Bone marrow (tissue), 2 donors: ENCODE measurements around the gene AKR7A2.

Source experiments
- DNase-seq, 2 donors: peaks; one replicate each; lab custom pipeline; 2025; lab: John Stamatoyannopoulos, UW

AKR7A2 gene

GRCh38 chr1:19343617-19344350 lies 31.8 kb upstream of the AKR7A2 start:
- no peak for DNase-seq

- DNase-seq: no peak
Observed at GRCh38 chr1:19342894-19343616, 31.1 kb upstream of the AKR7A2 start.

- DNase-seq: no peak
Observed at GRCh38 chr1:19342062-19342750, 30.3 kb upstream of the AKR7A2 start.

GRCh38 chr1:19341201-19342061 lies 29.5 kb upstream of the AKR7A2 start:
- peak; percentile 13 to 29 for DNase-seq

- no peak for DNase-seq
Observed at GRCh38 chr1:19340387-19340937, 28.5 kb upstream of the AKR7A2 start.

- DNase-seq: no peak
Observed at GRCh38 chr1:19339214-19339861, 27.4 kb upstream of the AKR7A2 start.

GRCh38 chr1:19338323-19338762 lies 26.4 kb upstream of the AKR7A2 start:
- DNase-seq: no peak

- no peak for DNase-seq
Observed at GRCh38 chr1:19337289-19337688, 25.3 kb upstream of the AKR7A2 start.

GRCh38 chr1:19336543-19336942 lies 24.6 kb upstream of the AKR7A2 start:
- no peak for DNase-seq

GRCh38 chr1:19333587-19334354 lies 21.8 kb upstream of the AKR7A2 start:
- DNase-seq: no peak

- no peak for DNase-seq
Observed at GRCh38 chr1:19332832-19333231, 20.9 kb upstream of the AKR7A2 start.

GRCh38 chr1:19331262-19331878 lies 19.4 kb upstream of the AKR7A2 start:
- DNase-seq: no peak

- DNase-seq: no peak
Observed at GRCh38 chr1:19330449-19331135, 18.6 kb upstream of the AKR7A2 start.

- no peak for DNase-seq
Observed at GRCh38 chr1:19329611-19330010, 17.7 kb upstream of the AKR7A2 start.

GRCh38 chr1:19329188-19329587 lies 17.2 kb upstream of the AKR7A2 start:
- no peak for DNase-seq

- no peak for DNase-seq
Observed at GRCh38 chr1:19328486-19328885, 16.5 kb upstream of the AKR7A2 start.

- no peak for DNase-seq
Observed at GRCh38 chr1:19327736-19328135, 15.8 kb upstream of the AKR7A2 start.

- DNase-seq: no peak
Observed at GRCh38 chr1:19327301-19327700, 15.4 kb upstream of the AKR7A2 start.

- DNase-seq: no peak
Observed at GRCh38 chr1:19326748-19327065, 14.8 kb upstream of the AKR7A2 start.
